Pons (tissue), 1 donor: ENCODE measurements around the gene CCS.
"Not testable (repeated sequence)": the region's sequence is repeated elsewhere in the genome, so short reads cannot be mapped to it uniquely, and the experiment has no call there.

Source experiments
- DNase-seq: peaks from one replicate; pipeline ENCODE4 v3.0.0-alpha.2; 2016; ENCODE audit warnings: low spot score

CCS gene

GRCh38 chr11:66626382-66626781 lies 33.4 kb downstream of the CCS start:
- no peak for DNase-seq

GRCh38 chr11:66626926-66627325 lies 33.9 kb downstream of the CCS start:
- DNase-seq = peak; percentile 36

GRCh38 chr11:66628061-66628603 lies 35.1 kb downstream of the CCS start:
- DNase-seq = no peak

- no peak for DNase-seq
Observed at GRCh38 chr11:66629356-66629755, 36.4 kb downstream of the CCS start.

GRCh38 chr11:66631883-66632282 lies 38.9 kb downstream of the CCS start:
- DNase-seq = no peak

GRCh38 chr11:66632952-66633351 lies 40.0 kb downstream of the CCS start:
- DNase-seq = no peak

- DNase-seq = no peak
Observed at GRCh38 chr11:66636411-66636810, 43.4 kb downstream of the CCS start.

GRCh38 chr11:66637557-66638176 lies 44.7 kb downstream of the CCS start:
- DNase-seq = no peak

GRCh38 chr11:66638177-66639065 lies 45.4 kb downstream of the CCS start, which contains the start of gene RBM4:
TSS of gene RBM4 (plus strand) at chr11:66638703. CDS start at chr11:66639712, 1,009 bp downstream.
- DNase-seq = peak; percentile 100

GRCh38 chr11:66639066-66639813 lies 46.3 kb downstream of the CCS start:
- peak; percentile 60 for DNase-seq

- not testable (repeated sequence) for DNase-seq
Observed at GRCh38 chr11:66639814-66640340, 46.9 kb downstream of the CCS start.

- DNase-seq = no peak
Observed at GRCh38 chr11:66641834-66642233, 48.8 kb downstream of the CCS start.

GRCh38 chr11:66643745-66644437 lies 50.9 kb downstream of the CCS start:
- DNase-seq = no peak

- no peak for DNase-seq
Observed at GRCh38 chr11:66646828-66647227, 53.8 kb downstream of the CCS start.

GRCh38 chr11:66649903-66650302 lies 56.9 kb downstream of the CCS start:
- DNase-seq = no peak

- DNase-seq = no peak
Observed at GRCh38 chr11:66651016-66651415, 58.0 kb downstream of the CCS start.

- DNase-seq = no peak
Observed at GRCh38 chr11:66652651-66653050, 59.7 kb downstream of the CCS start.

- DNase-seq = no peak
Observed at GRCh38 chr11:66653123-66653522, 60.1 kb downstream of the CCS start.
